Motor neuron (in vitro differentiated cells): Measurements from ENCODE around the gene MPG. TPM values are rescaled to one million over a fixed set of nuclear protein-coding genes. Genes with fewer than 3 reads are reported as not detected.
"Not testable (repeated sequence)": the region's sequence is repeated elsewhere in the genome, so short reads cannot be mapped to it uniquely, and the experiment has no call there.

Experiments
- ATAC-seq, 8 experiments: fragments of 200-7000 bp; cut with Tn5 transposase; replicated peaks in 6 of 8; 2 replicates each; pipeline ENCODE4 v1.8.0; 2021; ENCODE audit warnings: mild to moderate bottlenecking in 8 of 8, moderate library complexity in 8 of 8
- H3K27ac ChIP-seq, 2 donors: fragments of 250-450 bp; sonication (Bioruptor Pico); 2 replicates each; pipeline ENCODE4 v1.9.0; 2021; ENCODE audit warnings: antibody characterized with exemption in 2 of 2, mild to moderate bottlenecking in 2 of 2, moderate library complexity in 1 of 2
- H3K4me1 ChIP-seq, 2 donors: fragments of 250-450 bp; sonication (Bioruptor Pico); replicated peaks in 1 of 2; 2 replicates each; pipeline ENCODE4 v1.6.1; 2021; ENCODE audit warnings: antibody characterized with exemption in 2 of 2, mild to moderate bottlenecking in 2 of 2, moderate library complexity in 1 of 2
- H3K4me3 ChIP-seq, 5 donors: fragments of 250-450 bp; sonication (Bioruptor Pico); 2 replicates each; pipeline ENCODE4 v1.9.0; 2021; ENCODE audit warnings: antibody characterized with exemption in 5 of 5, mild to moderate bottlenecking in 5 of 5, moderate library complexity in 4 of 5
- WGBS, 10 experiments: fragments of 450-650 bp; shearing (Covaris generic); methylation state at CpG; one replicate each; pipeline ENCODE4 v1.0.0; 2022; 5-methylcytosine and 5-hydroxymethylcytosine counted together
- in situ Hi-C, 9 experiments: fragments of 400-800 bp; cut with MboI; loops; one replicate each; pipeline ENCODE4 v1.15.0; 2021; ENCODE audit warnings: low sequenced_read_pairs in 9 of 9, low pct_unique_long_range_greater_than_20kb in 2 of 9; ENCODE audit not compliant: unreplicated experiment in 9 of 9
- total RNA-seq, 8 experiments: library from RNA; unstranded; fragments of 300-600 nt; gene quantifications; 2 replicates each; pipeline versions ENCODE4 v1.2.3 to v1.2.4, GENCODE V29; 2022

Gene MPG, protein sequence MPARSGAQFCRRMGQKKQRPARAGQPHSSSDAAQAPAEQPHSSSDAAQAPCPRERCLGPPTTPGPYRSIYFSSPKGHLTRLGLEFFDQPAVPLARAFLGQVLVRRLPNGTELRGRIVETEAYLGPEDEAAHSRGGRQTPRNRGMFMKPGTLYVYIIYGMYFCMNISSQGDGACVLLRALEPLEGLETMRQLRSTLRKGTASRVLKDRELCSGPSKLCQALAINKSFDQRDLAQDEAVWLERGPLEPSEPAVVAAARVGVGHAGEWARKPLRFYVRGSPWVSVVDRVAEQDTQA
- 10 to 100 TPM; 27.1 to 91.9 (median 40.5) TPM for total RNA-seq

DNA sequence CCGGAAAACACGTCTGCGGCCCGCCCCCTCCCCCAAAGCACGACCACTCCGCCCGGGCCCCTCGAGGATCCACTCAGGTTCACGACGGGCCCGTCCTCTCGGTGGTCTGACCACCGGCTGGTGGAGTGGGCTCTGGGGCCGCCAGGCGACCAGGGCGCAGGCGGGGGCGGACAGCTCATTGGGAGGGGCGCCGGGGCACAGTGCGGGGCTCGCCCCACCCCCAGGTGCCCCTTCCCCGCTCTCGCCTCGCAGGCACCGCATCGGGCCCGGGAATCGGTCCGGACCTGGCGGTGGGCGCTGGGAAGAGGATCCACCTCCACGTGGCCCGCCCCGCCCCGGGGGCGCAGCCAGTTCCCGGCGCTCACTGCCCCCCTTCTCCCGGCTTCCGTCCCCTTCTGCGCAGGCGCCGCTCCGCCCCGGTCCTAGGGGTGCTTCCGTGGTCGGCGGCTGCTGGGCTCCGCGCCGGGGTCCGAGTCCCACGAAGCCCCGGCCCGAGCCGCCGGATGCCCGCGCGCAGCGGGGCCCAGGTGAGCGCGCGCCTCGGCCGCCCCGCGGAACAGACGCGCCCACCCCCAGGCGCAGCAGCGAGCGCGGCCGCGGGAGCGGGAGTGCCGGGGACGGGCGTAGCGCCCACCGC is at the start of gene MPG:
MPG (plus strand) TSS at position 419 of the 637 bp plus-strand sequence; CDS start at position 504, 85 bp downstream.
- peak within 1 kb of the TSS; percentile 64 to 87 for H3K27ac ChIP-seq
- in situ Hi-C loops: no loop called here
- WGBS, 10 experiments: 0% methylated on average over 5 of the region's 83 CpGs; no CpG with 5 or more reads in 9 of the 10 experiments
- peak within 1 kb of the TSS; percentile 59 to 98 (median 87) for H3K4me3 ChIP-seq
- peaks cover 44 to 52% of the 10 kb centered on the region in 2 donors for H3K4me1 ChIP-seq
- peak; percentile 29 to 82 (median 74) for ATAC-seq

GRCh38 chr16:30627-31026 is 47.4 kb upstream of the MPG start:
- ATAC-seq, in situ Hi-C loops, H3K4me3 ChIP-seq, H3K27ac ChIP-seq: not testable (repeated sequence)
- peaks cover 16 to 18% of the 10 kb centered on the region in 2 donors for H3K4me1 ChIP-seq
- no CpG with 5 or more reads among the region's 7 CpGs for WGBS, 10 experiments

GRCh38 chr16:33154-33876 is 44.7 kb upstream of the MPG start:
- no CpG with 5 or more reads among the region's 8 CpGs for WGBS, 10 experiments
- peak in 4 of 8 experiments; percentile 8 to 20 (median 11) for ATAC-seq
- H3K4me3 ChIP-seq, in situ Hi-C loops, H3K27ac ChIP-seq: not testable (repeated sequence)
- H3K4me1 ChIP-seq: peaks cover 16 to 18% of the 10 kb centered on the region in 2 donors

GRCh38 chr16:33877-34647 is 44.0 kb upstream of the MPG start:
- no peak overlapping the region for H3K4me3 ChIP-seq
- in situ Hi-C loops: no loop called here
- 50 to 100% (median 80%) methylated on average over 1 to 12 of the region's 21 CpGs; no CpG with 5 or more reads in 3 of the 10 experiments for WGBS, 10 experiments
- ATAC-seq: peak in 4 of 8 experiments; percentile 13 to 40 (median 26)
- H3K27ac ChIP-seq: peak overlapping the region in 1 of 2 donors; percentile 33
- peaks cover 16 to 18% of the 10 kb centered on the region in 2 donors for H3K4me1 ChIP-seq

DNA sequence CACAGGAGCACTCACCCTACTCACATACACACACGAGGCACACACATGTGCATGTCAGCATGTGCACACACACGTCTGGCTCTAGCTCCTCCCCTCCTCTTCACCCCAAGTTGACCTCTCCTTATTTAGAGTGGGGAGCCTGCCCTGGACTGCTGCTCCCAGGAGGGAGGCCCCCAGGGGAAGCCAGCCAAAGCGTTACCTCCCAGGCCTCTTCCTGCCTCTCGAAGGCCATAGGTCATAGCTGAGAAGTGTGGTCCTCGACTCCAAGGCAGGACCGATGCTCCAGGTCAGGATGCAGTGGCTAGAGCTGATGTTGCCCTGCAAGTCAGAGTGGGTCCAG is 43.4 kb upstream of the MPG start:
- 0 to 67% (median 40%) methylated on average over 1 to 3 of the region's 6 CpGs; no CpG with 5 or more reads in 3 of the 10 experiments for WGBS, 10 experiments
- in situ Hi-C loops: no loop called here
- ATAC-seq: peak in 6 of 8 experiments; percentile 18 to 54 (median 40)

DNA sequence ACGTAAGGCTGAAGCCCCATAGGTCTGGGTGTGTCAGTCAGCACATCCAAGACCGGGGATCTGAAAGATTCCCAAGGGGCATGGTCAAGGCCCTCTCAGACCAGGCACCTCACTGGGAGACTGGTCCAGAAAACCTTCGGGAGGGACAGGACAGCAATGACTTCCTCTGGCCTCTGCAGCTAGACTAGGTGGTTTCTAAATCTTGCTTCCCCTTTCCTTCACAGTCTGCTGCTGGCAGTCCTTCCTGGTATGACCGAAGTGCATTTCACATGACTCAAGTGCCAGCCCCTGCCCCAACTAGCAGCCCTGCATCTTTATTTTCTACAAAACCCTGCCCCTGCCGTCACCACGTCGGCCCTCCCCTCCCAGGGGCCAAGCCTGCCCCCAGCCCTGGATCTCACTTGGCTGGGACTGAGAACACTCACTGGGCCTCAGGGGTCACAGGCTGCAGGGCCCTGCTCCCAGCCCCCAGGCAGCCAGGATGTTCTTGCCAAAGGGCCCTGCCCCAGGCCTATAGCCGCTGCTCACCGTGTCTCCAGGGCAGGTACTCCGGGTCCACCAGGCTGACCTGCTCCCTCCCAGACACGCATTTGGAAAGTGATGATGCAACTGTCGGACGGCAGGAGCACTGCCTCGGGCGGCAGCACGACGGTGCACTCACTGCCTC is 42.9 kb upstream of the MPG start:
- no peak overlapping the region for H3K4me3 ChIP-seq
- peaks cover 16 to 18% of the 10 kb centered on the region in 2 donors for H3K4me1 ChIP-seq
- WGBS, 10 experiments: 70 to 100% (median 88%) methylated on average over 1 to 6 of the region's 17 CpGs; no CpG with 5 or more reads in 6 of the 10 experiments
- no peak overlapping the region for H3K27ac ChIP-seq
- in situ Hi-C loops: no loop called here
- ATAC-seq: peak in 5 of 8 experiments; percentile 7 to 42 (median 19)

More for the DNA sequence above, 43.4 kb upstream of the MPG start:
- Histone ChIP-seq H3K4me1 (peaks cover 16 to 18% of the 10 kb centered on the region in 2 donors), H3K4me3 (no peak overlapping the region), H3K27ac (no peak overlapping the region)

GRCh38 chr16:35678-36305 is 42.2 kb upstream of the MPG start:
- in situ Hi-C loops: no loop called here
- ATAC-seq: no peak
- peaks cover 16 to 18% of the 10 kb centered on the region in 2 donors for H3K4me1 ChIP-seq
- WGBS, 10 experiments: 95 to 100% (median 98%) methylated on average over 1 to 5 of the region's 11 CpGs; no CpG with 5 or more reads in 6 of the 10 experiments
- H3K27ac ChIP-seq: no peak overlapping the region
- H3K4me3 ChIP-seq: no peak overlapping the region

DNA sequence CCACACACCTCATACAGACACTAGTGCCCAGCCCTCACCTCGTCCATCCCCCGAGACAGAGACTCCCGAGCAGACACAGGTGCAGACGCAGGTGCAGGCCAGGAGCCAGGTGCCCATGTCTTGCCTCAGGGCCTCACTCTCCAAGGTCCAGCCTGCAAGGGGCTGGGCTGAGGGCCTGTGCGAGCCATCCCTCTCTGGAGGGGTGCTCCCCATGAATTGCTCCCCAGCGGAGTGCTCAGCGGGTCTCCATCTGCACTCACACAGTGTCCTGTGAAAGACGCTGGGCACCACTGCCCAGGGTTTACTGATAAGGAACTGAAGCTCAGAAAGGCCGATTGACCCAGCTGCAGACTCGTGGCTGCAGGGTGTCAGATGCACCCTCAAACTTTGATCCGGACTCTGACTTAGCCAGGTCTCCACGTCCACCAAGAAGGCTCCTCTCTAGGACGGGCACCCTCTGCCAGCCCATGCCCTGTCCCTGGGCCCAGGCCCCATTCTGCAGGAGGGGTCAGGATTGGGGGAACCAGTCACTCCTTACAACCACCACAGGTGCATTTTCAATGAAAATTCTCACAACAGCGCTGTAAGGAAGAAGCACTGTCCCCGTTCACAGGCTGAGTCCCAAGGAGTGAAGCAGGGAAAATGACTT is 41.6 kb upstream of the MPG start:
- 83 to 93% (median 91%) methylated on average over 2 to 10 of the region's 15 CpGs; no CpG with 5 or more reads in 4 of the 10 experiments for WGBS, 10 experiments
- in situ Hi-C loops: no loop called here

DNA sequence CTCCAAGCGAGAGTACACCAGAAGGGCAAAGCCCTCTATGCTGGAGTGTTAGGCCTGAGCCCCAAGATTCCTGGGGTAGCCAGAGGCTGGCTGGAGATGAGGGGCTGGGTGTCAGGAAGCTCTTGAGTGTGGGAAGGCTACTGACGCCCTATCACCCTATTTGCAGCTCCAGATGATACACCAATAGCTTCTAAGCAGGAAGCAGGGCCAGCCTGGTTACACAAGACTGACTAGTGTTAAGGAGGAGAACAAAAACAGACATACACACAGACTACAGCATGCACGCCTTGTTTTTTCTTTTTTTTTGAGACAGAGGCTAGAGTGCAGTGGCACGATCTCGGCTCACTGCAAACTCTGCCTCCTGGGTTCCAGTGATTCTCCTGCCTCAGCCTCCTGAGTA is 40.5 kb upstream of the MPG start:
- Histone ChIP-seq H3K4me1 (peaks cover 16 to 18% of the 10 kb centered on the region in 2 donors), H3K4me3 (no peak overlapping the region), H3K27ac (no peak overlapping the region)
- in situ Hi-C loops: no loop called here
- ATAC-seq: no peak
- WGBS, 10 experiments: 86 to 100% (median 92%) methylated on average over 1 to 5 of the region's 5 CpGs; no CpG with 5 or more reads in 7 of the 10 experiments

More for the DNA sequence above, 41.6 kb upstream of the MPG start:
- Histone ChIP-seq H3K4me1 (peaks cover 16 to 18% of the 10 kb centered on the region in 2 donors), H3K4me3 (no peak overlapping the region), H3K27ac (no peak overlapping the region)
- no peak for ATAC-seq

GRCh38 chr16:38206-38605 is 39.8 kb upstream of the MPG start:
- ATAC-seq, H3K4me3 ChIP-seq, in situ Hi-C loops, H3K27ac ChIP-seq: not testable (repeated sequence)
- 91 to 100% methylated on average over 1 to 4 of the region's 11 CpGs; no CpG with 5 or more reads in 8 of the 10 experiments for WGBS, 10 experiments
- peaks cover 16 to 18% of the 10 kb centered on the region in 2 donors for H3K4me1 ChIP-seq
